Breast epithelium (tissue), 4 donors: ENCODE data around the gene NHLH1. TPM values are rescaled to one million over a fixed set of nuclear protein-coding genes. Genes with fewer than 3 reads are reported as not detected.

Experiments used
- DNase-seq, 2 donors: peaks; one replicate each; pipeline ENCODE4 v3.0.0-alpha.2; 2019; ENCODE audit warnings: low spot score in 2 of 2
- H3K27ac ChIP-seq, 2 donors: fragments of 200-600 bp; sonication (generic) in 1 of 2; one replicate each; pipeline ENCODE4 v1.5.1; 2016 to 2019; ENCODE audit warnings: mild to moderate bottlenecking in 1 of 2
- H3K27me3 ChIP-seq, 2 donors: fragments of 200-600 bp; sonication (generic) in 1 of 2; one replicate each; pipeline versions ENCODE4 v1.5.1 to v1.6.0; 2017 to 2019; ENCODE audit warnings: control low read depth in 1 of 2, mild to moderate bottlenecking in 1 of 2
- H3K36me3 ChIP-seq: fragments of 200-600 bp; one replicate; pipeline ENCODE4 v1.5.1; 2019
- H3K4me1 ChIP-seq, 2 donors: fragments of 200-600 bp; sonication (generic); one replicate each; pipeline ENCODE4 v1.5.1; 2016 to 2019; ENCODE audit warnings: control low read depth in 1 of 2
- H3K4me3 ChIP-seq, 3 donors: fragments of 200-600 bp; sonication (generic); 1 replicate in 2 of 3; 2 replicates in 1 of 3; pipeline ENCODE4 v1.5.1; 2016 to 2019; ENCODE audit warnings: mild to moderate bottlenecking in 3 of 3, moderate library complexity in 2 of 3
- H3K9me3 ChIP-seq, 2 donors: fragments of 200-600 bp; sonication (generic) in 1 of 2; one replicate each; pipeline ENCODE4 v1.5.1; 2016 to 2019; ENCODE audit warnings: control low read depth in 1 of 2
- CTCF ChIP-seq, 3 donors: fragments of 450-650 bp; IDR thresholded peaks; one replicate each; pipeline ENCODE4 v1.5.1; 2016 to 2017; ENCODE audit warnings: antibody characterized with exemption in 3 of 3, mild to moderate bottlenecking in 3 of 3, moderate library complexity in 3 of 3
- POLR2A ChIP-seq: fragments of 450-650 bp; IDR thresholded peaks from one replicate; pipeline ENCODE4 v1.6.1; 2016; ENCODE audit warnings: antibody characterized with exemption, mild to moderate bottlenecking, moderate library complexity
- POLR2AphosphoS5 ChIP-seq, 3 donors: sonication (generic); formaldehyde crosslinking; IDR thresholded peaks; one replicate each; pipeline ENCODE4 v1.6.1; 2017; ENCODE audit warnings: antibody characterized with exemption in 3 of 3
- intact Hi-C: fragments of 100-400 bp; cut with DNase I; formaldehyde crosslinking; loops from one replicate; pipeline ENCODE4 v1.15.1; 2023; ENCODE audit warnings: low total_unique reads
- total RNA-seq, 3 donors: library from RNA; depleted of rRNA; stranded (reverse); fragments of >200 nt; gene quantifications; one replicate each; pipeline ENCODE4 v1.1.0, GENCODE V29; 2016

Gene NHLH1
- total RNA-seq, 3 donors from 2014 or later, result 0.15 TPM; not detected in 2

GRCh38 chr1:160361814-160362167 lies 5.1 kb upstream of the NHLH1 start:
- no peak overlapping the region for H3K4me3 ChIP-seq
- TF ChIP-seq POLR2AphosphoS5 (IDR thresholded peaks at IDR 0.05), result no peak
- TF ChIP-seq POLR2A, result no peak
- no peak for TF ChIP-seq CTCF (IDR thresholded peaks at IDR 0.05)
- no peaks in the 10 kb centered on the region for H3K4me1 ChIP-seq
- H3K27me3 ChIP-seq, result no peaks in the 10 kb centered on the region
- peaks cover 6% of the 10 kb centered on the region for H3K36me3 ChIP-seq
- intact Hi-C loops, result no loop called here
- no peak for DNase-seq
- no peaks in the 10 kb centered on the region for H3K9me3 ChIP-seq
- no peak overlapping the region for H3K27ac ChIP-seq

- peaks cover under 1% of the 10 kb centered on the region for H3K36me3 ChIP-seq
- H3K4me1 ChIP-seq, result no peaks in the 10 kb centered on the region
- no peak overlapping the region for H3K4me3 ChIP-seq
- H3K27me3 ChIP-seq, result no peaks in the 10 kb centered on the region
- no peak overlapping the region for H3K27ac ChIP-seq
- intact Hi-C loops, result no loop called here
- no peak for DNase-seq
- no peak for TF ChIP-seq POLR2AphosphoS5 (IDR thresholded peaks at IDR 0.05)
- no peak for TF ChIP-seq CTCF (IDR thresholded peaks at IDR 0.05)
- TF ChIP-seq POLR2A, result no peak
- no peaks in the 10 kb centered on the region for H3K9me3 ChIP-seq
Observed at GRCh38 chr1:160362168-160362957, 4.5 kb upstream of the NHLH1 start.

- intact Hi-C loops, result no loop called here
- DNase-seq, result no peak
Observed at GRCh38 chr1:160363010-160363409, 3.9 kb upstream of the NHLH1 start.

GRCh38 chr1:160363951-160364735 lies 2.7 kb upstream of the NHLH1 start:
- no peak for DNase-seq
- Histone ChIP-seq H3K27me3 (no peaks in the 10 kb centered on the region), H3K36me3 (no peaks in the 10 kb centered on the region), H3K27ac (no peak overlapping the region), H3K4me3 (no peak overlapping the region), H3K9me3 (no peaks in the 10 kb centered on the region), H3K4me1 (no peaks in the 10 kb centered on the region)
- intact Hi-C loops, result no loop called here
- TF ChIP-seq CTCF (IDR thresholded peaks at IDR 0.05) (no peak), POLR2A (no peak), POLR2AphosphoS5 (IDR thresholded peaks at IDR 0.05) (no peak)

More at GRCh38 chr1:160363010-160363409, 3.9 kb upstream of the NHLH1 start:
- Histone ChIP-seq H3K4me1 (no peaks in the 10 kb centered on the region), H3K36me3 (no peaks in the 10 kb centered on the region), H3K4me3 (no peak overlapping the region), H3K27me3 (no peaks in the 10 kb centered on the region), H3K27ac (no peak overlapping the region), H3K9me3 (no peaks in the 10 kb centered on the region)
- TF ChIP-seq POLR2AphosphoS5 (IDR thresholded peaks at IDR 0.05) (no peak), CTCF (IDR thresholded peaks at IDR 0.05) (no peak)

- Histone ChIP-seq H3K9me3 (no peaks in the 10 kb centered on the region), H3K27me3 (no peaks in the 10 kb centered on the region), H3K4me1 (no peaks in the 10 kb centered on the region), H3K36me3 (no peaks in the 10 kb centered on the region), H3K4me3 (no peak overlapping the region), H3K27ac (no peak overlapping the region)
- intact Hi-C loops, result no loop called here
- no peak for DNase-seq
- TF ChIP-seq POLR2AphosphoS5 (IDR thresholded peaks at IDR 0.05), result no peak
- no peak for TF ChIP-seq POLR2A
- TF ChIP-seq CTCF (IDR thresholded peaks at IDR 0.05), result no peak
Observed at GRCh38 chr1:160365325-160365724, 1.5 kb upstream of the NHLH1 start.
